Neuronal stem cell (in vitro differentiated cells): Measurements from ENCODE around the gene CNNM2.

Source experiments
- DNase-seq: peaks from one replicate; pipeline ENCODE4 v3.0.0-alpha.2; 2013; ENCODE audit warnings: low spot score
- H2AFZ ChIP-seq: one replicate; pipeline ENCODE4 v1.6.1; 2013; ENCODE audit warnings: mild to moderate bottlenecking, low read length, inconsistent platforms
- H2AK5ac ChIP-seq: 2 replicates; pipeline ENCODE4 v1.6.1; 2013; ENCODE audit warnings: low read depth, mild to moderate bottlenecking, inconsistent platforms, low read length, moderate library complexity, mixed read lengths
- H2BK120ac ChIP-seq: 2 replicates; pipeline ENCODE4 v1.6.1; 2013; ENCODE audit warnings: low read depth, mild to moderate bottlenecking, inconsistent platforms, low read length, moderate library complexity, mixed read lengths
- H2BK12ac ChIP-seq: one replicate; pipeline ENCODE4 v1.6.1; 2013; ENCODE audit warnings: low read length, inconsistent platforms
- H2BK15ac ChIP-seq: 2 replicates; pipeline ENCODE4 v1.6.1; 2013; ENCODE audit warnings: mild to moderate bottlenecking, low read length, inconsistent platforms, mixed read lengths
- H2BK5ac ChIP-seq: one replicate; pipeline ENCODE4 v1.6.1; 2013; ENCODE audit warnings: inconsistent platforms, mild to moderate bottlenecking, low read length, moderate library complexity
- H3K14ac ChIP-seq: one replicate; pipeline ENCODE4 v1.6.1; 2013; ENCODE audit warnings: low read length, inconsistent platforms
- H3K18ac ChIP-seq: 2 replicates; pipeline ENCODE4 v1.6.1; 2013; ENCODE audit warnings: low read length, inconsistent platforms
- H3K23ac ChIP-seq: 2 replicates; pipeline ENCODE4 v1.6.1; 2013; ENCODE audit warnings: low read depth, mild to moderate bottlenecking, mixed read lengths, low read length, inconsistent platforms; ENCODE audit not compliant: poor library complexity
- H3K27ac ChIP-seq: replicated peaks from 3 replicates; pipeline ENCODE4 v1.5.1; 2013; ENCODE audit warnings: low read length, inconsistent platforms
- H3K27me3 ChIP-seq, 3 experiments: 2 replicates each; pipeline ENCODE4 v1.6.1; 2013; ENCODE audit warnings: low read length in 3 of 3, mild to moderate bottlenecking in 2 of 3, inconsistent platforms in 1 of 3, low read depth in 1 of 3, mixed read lengths in 1 of 3, moderate library complexity in 1 of 3; ENCODE audit not compliant: control insufficient read depth in 3 of 3, insufficient read depth in 3 of 3
- H3K36me3 ChIP-seq, 2 donors: replicated peaks in 1 of 2; 2 replicates each; pipeline ENCODE4 v1.6.1; 2013; ENCODE audit warnings: low read length in 2 of 2; ENCODE audit not compliant: control insufficient read depth in 2 of 2, insufficient read depth in 2 of 2
- H3K4ac ChIP-seq: 2 replicates; pipeline ENCODE4 v1.6.1; 2013; ENCODE audit warnings: inconsistent platforms, mild to moderate bottlenecking, low read length, moderate library complexity
- H3K4me1 ChIP-seq, 2 donors: 1 replicate in 1 of 2; 2 replicates in 1 of 2; pipeline ENCODE4 v1.6.1; 2013; ENCODE audit warnings: low read length in 2 of 2, low read depth in 1 of 2; ENCODE audit not compliant: control insufficient read depth in 2 of 2, insufficient read depth in 1 of 2
- H3K4me2 ChIP-seq: one replicate; pipeline ENCODE4 v1.6.1; 2013; ENCODE audit warnings: mild to moderate bottlenecking, low read length, inconsistent platforms; ENCODE audit not compliant: insufficient read depth, poor library complexity, severe bottlenecking
- H3K4me3 ChIP-seq, 2 donors: 2 replicates each; pipeline ENCODE4 v1.5.1; 2013; ENCODE audit warnings: low read length in 2 of 2, mild to moderate bottlenecking in 2 of 2, inconsistent platforms in 1 of 2, moderate library complexity in 1 of 2
- H3K79me1 ChIP-seq: one replicate; pipeline ENCODE4 v1.6.1; 2013; ENCODE audit warnings: low read depth, mild to moderate bottlenecking, inconsistent platforms, low read length, moderate library complexity
- H3K9ac ChIP-seq: one replicate; pipeline ENCODE4 v1.6.1; 2013; ENCODE audit warnings: mild to moderate bottlenecking, low read depth, low read length, inconsistent platforms; ENCODE audit not compliant: poor library complexity
- H3K9me3 ChIP-seq, 2 donors: replicated peaks in 1 of 2; 2 replicates each; pipeline versions ENCODE3 to v1.6.1; 2013; ENCODE audit warnings: low read length in 2 of 2, mild to moderate bottlenecking in 2 of 2, inconsistent platforms in 1 of 2, low read depth in 1 of 2, mixed read lengths in 1 of 2, moderate library complexity in 1 of 2; ENCODE audit not compliant: control insufficient read depth in 2 of 2, insufficient read depth in 1 of 2
- H4K8ac ChIP-seq: one replicate; pipeline ENCODE4 v1.6.1; 2013; ENCODE audit warnings: low read depth, mild to moderate bottlenecking, inconsistent platforms, low read length, moderate library complexity
- H4K91ac ChIP-seq: one replicate; pipeline ENCODE4 v1.6.1; 2013; ENCODE audit warnings: low read length, low read depth, mild to moderate bottlenecking, inconsistent platforms; ENCODE audit not compliant: poor library complexity
- WGBS, 2 donors: extraction: QIAGEN DNeasy Blood & Tissue Kit; methylation state at CpG; one replicate each; pipeline ENCODE4 v1.1.7; 2013; ENCODE audit warnings: missing lambda C conversion rate in 2 of 2, mixed read lengths in 1 of 2; ENCODE audit not compliant: insufficient read length in 2 of 2, insufficient replicate concordance in 1 of 2; ENCODE audit errors: extremely low coverage in 2 of 2; 5-methylcytosine and 5-hydroxymethylcytosine counted together

The CNNM2 gene

GRCh38 chr10:102965311-102965851, 47.3 kb downstream of the CNNM2 start:
- DNase-seq: no peak
- Histone ChIP-seq H2BK120ac (no peak overlapping the region), H3K9me3 (no peaks in the 10 kb centered on the region), H2BK15ac (no peak overlapping the region), H2AFZ (no peak overlapping the region), H3K27me3 (no peaks in the 10 kb centered on the region), H4K91ac (no peak overlapping the region), H3K4me3 (no peak overlapping the region), H3K18ac (no peak overlapping the region), H3K4me1 (no peaks in the 10 kb centered on the region), H3K14ac (no peak overlapping the region), H2BK5ac (no peak overlapping the region), H3K79me1 (no peaks in the 10 kb centered on the region), H3K27ac (no peak overlapping the region), H2BK12ac (no peak overlapping the region), H4K8ac (no peak overlapping the region), H3K23ac (no peak overlapping the region), H3K4me2 (no peak overlapping the region), H2AK5ac (no peak overlapping the region), H3K4ac (no peak overlapping the region), H3K9ac (no peak overlapping the region), H3K36me3 (no peaks in the 10 kb centered on the region)
- no CpG with 5 or more reads among the region's 7 CpGs for WGBS, 2 donors

GRCh38 chr10:102967123-102967522, 49.0 kb downstream of the CNNM2 start:
- Histone ChIP-seq H3K4me2 (no peak overlapping the region), H2BK5ac (no peak overlapping the region), H2BK120ac (no peak overlapping the region), H4K8ac (no peak overlapping the region), H2BK12ac (no peak overlapping the region), H3K4me3 (no peak overlapping the region), H3K4ac (no peak overlapping the region), H2AFZ (no peak overlapping the region), H3K14ac (no peak overlapping the region), H3K23ac (no peak overlapping the region), H3K27me3 (no peaks in the 10 kb centered on the region), H3K4me1 (no peaks in the 10 kb centered on the region), H3K18ac (no peak overlapping the region), H4K91ac (no peak overlapping the region), H3K27ac (no peak overlapping the region), H3K9me3 (no peaks in the 10 kb centered on the region), H3K36me3 (no peaks in the 10 kb centered on the region), H2BK15ac (no peak overlapping the region), H3K9ac (no peak overlapping the region), H2AK5ac (no peak overlapping the region), H3K79me1 (no peaks in the 10 kb centered on the region)
- DNase-seq: no peak

GRCh38 chr10:102970562-102971340, 52.7 kb downstream of the CNNM2 start:
- H3K4me2 ChIP-seq: no peak overlapping the region
- H2AK5ac ChIP-seq: no peak overlapping the region
- no peaks in the 10 kb centered on the region for H3K27me3 ChIP-seq
- H3K9me3 ChIP-seq: no peaks in the 10 kb centered on the region
- no peak overlapping the region for H3K14ac ChIP-seq
- H2BK5ac ChIP-seq: no peak overlapping the region
- no peak overlapping the region for H3K23ac ChIP-seq
- no peak overlapping the region for H4K8ac ChIP-seq
- H3K4ac ChIP-seq: no peak overlapping the region
- WGBS, 2 donors: no CpG with 5 or more reads among the region's 1 CpG
- no peak overlapping the region for H2BK15ac ChIP-seq
- no peak overlapping the region for H2BK12ac ChIP-seq
- no peak for DNase-seq
- no peaks in the 10 kb centered on the region for H3K4me1 ChIP-seq
- H2BK120ac ChIP-seq: no peak overlapping the region
- no peak overlapping the region for H3K18ac ChIP-seq
- no peaks in the 10 kb centered on the region for H3K79me1 ChIP-seq
- H3K27ac ChIP-seq: no peak overlapping the region
- no peaks in the 10 kb centered on the region for H3K36me3 ChIP-seq
- H3K4me3 ChIP-seq: no peak overlapping the region
- no peak overlapping the region for H3K9ac ChIP-seq
- H4K91ac ChIP-seq: no peak overlapping the region
- no peak overlapping the region for H2AFZ ChIP-seq

GRCh38 chr10:102975483-102976379, 57.6 kb downstream of the CNNM2 start:
- no peak overlapping the region for H2BK12ac ChIP-seq
- no peak for DNase-seq
- H3K4me3 ChIP-seq: no peak overlapping the region
- H3K27me3 ChIP-seq: no peaks in the 10 kb centered on the region
- H3K4me2 ChIP-seq: no peak overlapping the region
- H3K14ac ChIP-seq: no peak overlapping the region
- H3K23ac ChIP-seq: no peak overlapping the region
- H3K27ac ChIP-seq: no peak overlapping the region
- H2BK15ac ChIP-seq: no peak overlapping the region
- H2AFZ ChIP-seq: no peak overlapping the region
- no peaks in the 10 kb centered on the region for H3K79me1 ChIP-seq
- H3K9me3 ChIP-seq: no peaks in the 10 kb centered on the region
- no peaks in the 10 kb centered on the region for H3K4me1 ChIP-seq
- no peak overlapping the region for H3K18ac ChIP-seq
- H4K91ac ChIP-seq: no peak overlapping the region
- no peak overlapping the region for H2AK5ac ChIP-seq
- H3K4ac ChIP-seq: no peak overlapping the region
- H2BK5ac ChIP-seq: no peak overlapping the region
- no peaks in the 10 kb centered on the region for H3K36me3 ChIP-seq
- H3K9ac ChIP-seq: no peak overlapping the region
- H2BK120ac ChIP-seq: no peak overlapping the region
- no CpG with 5 or more reads among the region's 2 CpGs for WGBS, 2 donors
- no peak overlapping the region for H4K8ac ChIP-seq
